Caco-2 (cell line): ENCODE data around the gene MRPL52. TPM values are rescaled to one million over a fixed set of nuclear protein-coding genes. Genes with fewer than 3 reads are reported as not detected.
"Not testable (repeated sequence)": the region's sequence is repeated elsewhere in the genome, so short reads cannot be mapped to it uniquely, and the experiment has no call there.

Experiments
- BruUV-seq: library from RNA; stranded (reverse); fragments of 400-500 nt; replicated peaks from 2 replicates; lab custom pipeline; 2021; lab: Mats Ljungman, UMichigan
- CTCF ChIA-PET: fragments of 300-600 bp; sonication (Branson Sonifier 250); formaldehyde crosslinking; loops from one replicate; lab custom pipeline; 2022; ENCODE audit warnings: antibody characterized with exemption; lab: Charles Lee
- POLR2A ChIA-PET: fragments of 300-600 bp; sonication (Branson Sonifier 250); formaldehyde crosslinking; loops from one replicate; lab custom pipeline; 2022; ENCODE audit warnings: antibody characterized with exemption; lab: Charles Lee
- DNase-seq, 2 experiments: peaks; one replicate each; pipeline versions ENCODE4 v3.0.0 to v3.0.0-alpha.2; 2020 to 2022
- H3K27me3 ChIP-seq: replicated peaks from 2 replicates; pipeline ENCODE4 v1.6.0; 2011; ENCODE audit warnings: low read length; ENCODE audit not compliant: control insufficient read depth, insufficient read depth
- H3K36me3 ChIP-seq: 2 replicates; pipeline ENCODE4 v1.5.1; 2011; ENCODE audit warnings: low read length; ENCODE audit not compliant: control insufficient read depth, insufficient read depth
- H3K4me1 ChIP-seq: fragments of 250-450 bp; sonication (Bioruptor Pico); 2 replicates; pipeline ENCODE4 v1.5.1; 2020; ENCODE audit warnings: mild to moderate bottlenecking
- H3K4me3 ChIP-seq: 2 replicates; pipeline ENCODE4 v1.5.1; 2011; ENCODE audit warnings: low read depth, mild to moderate bottlenecking, control low read depth, low read length
- H3K9me3 ChIP-seq: fragments of 250-450 bp; sonication (Bioruptor Pico); 2 replicates; pipeline ENCODE4 v1.5.1; 2020; ENCODE audit warnings: mild to moderate bottlenecking, moderate library complexity
- H3K27ac Mint-ChIP-seq: one replicate; pipeline ENCODE4 v1.8.0; 2022; ENCODE audit warnings: mixed read lengths; ENCODE audit not compliant: unreplicated experiment
- H3K27me3 Mint-ChIP-seq: one replicate; pipeline ENCODE4 v1.8.0; 2022; ENCODE audit warnings: mixed read lengths; ENCODE audit not compliant: insufficient read depth, unreplicated experiment
- H3K36me3 Mint-ChIP-seq: one replicate; pipeline ENCODE4 v1.8.0; 2022; ENCODE audit warnings: mild to moderate bottlenecking, mixed read lengths; ENCODE audit not compliant: insufficient read depth, unreplicated experiment
- H3K4me1 Mint-ChIP-seq: one replicate; pipeline ENCODE4 v1.8.0; 2022; ENCODE audit warnings: low read depth, mixed read lengths; ENCODE audit not compliant: unreplicated experiment
- H3K4me3 Mint-ChIP-seq: one replicate; pipeline ENCODE4 v1.8.0; 2022; ENCODE audit warnings: mild to moderate bottlenecking, moderate library complexity, mixed read lengths; ENCODE audit not compliant: unreplicated experiment
- H3K9me3 Mint-ChIP-seq: one replicate; pipeline ENCODE4 v1.8.0; 2022; ENCODE audit warnings: mixed read lengths; ENCODE audit not compliant: unreplicated experiment
- intact Hi-C: fragments of 100-400 bp; cut with micrococcal nuclease; formaldehyde crosslinking; loops from one replicate; pipeline ENCODE4 v1.10.0; 2022; ENCODE audit not compliant: unreplicated experiment
- total RNA-seq: library from RNA; stranded (reverse); gene quantifications from 2 replicates; pipeline ENCODE4 v1.2.3, GENCODE V29; 2022
- TF ChIP-seq, protein P1 (sequence below), 2 experiments: fragments of 200-600 bp in 1 of 2; IDR thresholded peaks; 1 replicate in 1 of 2; 2 replicates in 1 of 2; pipeline versions ENCODE4 v1.5.1 to v1.8.0; 2011 to 2022; ENCODE audit warnings: antibody characterized with exemption in 1 of 2, control low read depth in 1 of 2, inconsistent platforms in 1 of 2, low read depth in 1 of 2, low read length in 1 of 2, mild to moderate bottlenecking in 1 of 2, moderate library complexity in 1 of 2; ENCODE audit not compliant: insufficient read depth in 1 of 2, severe bottlenecking in 1 of 2, unreplicated experiment in 1 of 2

Gene MRPL52
- total RNA-seq, 1 experiment from 2014 or later = 149 TPM

DNA sequence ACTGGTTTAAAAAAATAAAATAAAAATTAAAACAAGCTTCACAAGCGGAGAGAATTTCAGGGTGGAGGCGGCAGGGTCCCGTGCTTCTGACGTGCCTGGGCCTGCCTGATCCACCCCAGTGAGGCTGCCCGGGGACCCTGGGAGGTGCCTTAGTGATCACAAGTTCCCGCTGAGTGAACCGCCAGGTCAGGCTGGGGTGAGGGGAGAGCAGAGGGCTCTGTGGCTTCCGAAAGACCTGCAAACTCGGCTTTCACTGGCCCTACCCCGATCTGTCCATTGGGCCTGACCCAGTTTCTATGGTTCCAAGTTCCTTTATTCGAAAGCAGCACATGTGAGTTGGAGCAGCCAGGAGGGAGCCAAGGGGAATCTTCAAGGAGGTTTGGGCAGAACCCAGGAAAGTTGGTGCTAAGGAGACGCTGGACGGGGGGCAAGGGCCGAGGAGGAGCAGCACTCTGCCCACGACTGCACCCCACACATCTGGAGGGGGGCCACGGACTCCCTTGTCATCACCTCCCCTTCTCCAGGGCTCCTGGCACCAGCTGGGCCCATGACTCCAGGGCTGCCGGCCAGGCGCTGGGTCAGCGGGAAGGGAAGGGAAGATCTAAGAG is 19.6 kb downstream of the MRPL52 start:
- TF ChIP-seq, protein P1, sequence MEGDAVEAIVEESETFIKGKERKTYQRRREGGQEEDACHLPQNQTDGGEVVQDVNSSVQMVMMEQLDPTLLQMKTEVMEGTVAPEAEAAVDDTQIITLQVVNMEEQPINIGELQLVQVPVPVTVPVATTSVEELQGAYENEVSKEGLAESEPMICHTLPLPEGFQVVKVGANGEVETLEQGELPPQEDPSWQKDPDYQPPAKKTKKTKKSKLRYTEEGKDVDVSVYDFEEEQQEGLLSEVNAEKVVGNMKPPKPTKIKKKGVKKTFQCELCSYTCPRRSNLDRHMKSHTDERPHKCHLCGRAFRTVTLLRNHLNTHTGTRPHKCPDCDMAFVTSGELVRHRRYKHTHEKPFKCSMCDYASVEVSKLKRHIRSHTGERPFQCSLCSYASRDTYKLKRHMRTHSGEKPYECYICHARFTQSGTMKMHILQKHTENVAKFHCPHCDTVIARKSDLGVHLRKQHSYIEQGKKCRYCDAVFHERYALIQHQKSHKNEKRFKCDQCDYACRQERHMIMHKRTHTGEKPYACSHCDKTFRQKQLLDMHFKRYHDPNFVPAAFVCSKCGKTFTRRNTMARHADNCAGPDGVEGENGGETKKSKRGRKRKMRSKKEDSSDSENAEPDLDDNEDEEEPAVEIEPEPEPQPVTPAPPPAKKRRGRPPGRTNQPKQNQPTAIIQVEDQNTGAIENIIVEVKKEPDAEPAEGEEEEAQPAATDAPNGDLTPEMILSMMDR (IDR thresholded peaks at IDR 0.05; ENCODE audit: insufficient read depth in 1 of 2, low read depth in 1 of 2, low read length in 1 of 2, severe bottlenecking in 1 of 2, unreplicated experiment in 1 of 2) = no peak
- Mint-ChIP-seq H3K9me3 (no peaks in the 10 kb centered on the region), H3K27ac (no peak overlapping the region), H3K4me3 (no peak overlapping the region), H3K36me3 (peaks cover 20% of the 10 kb centered on the region), H3K4me1 (peaks cover 7% of the 10 kb centered on the region), H3K27me3 (no peaks in the 10 kb centered on the region)
- BruUV-seq = no TSS peak
- ChIA-PET POLR2A (interaction anchor here (0.5 kb wide), 1 partner anchor 1468 kb away, joined by 6 read pairs; no protein-coding TSS in a partner anchor), CTCF (interaction anchor here (0.6 kb wide), 1 partner anchor 106 kb away, joined by 5 read pairs; no protein-coding TSS in a partner anchor)
- Histone ChIP-seq H3K4me1 (peaks cover 20% of the 10 kb centered on the region), H3K27me3 (no peaks in the 10 kb centered on the region), H3K9me3 (no peaks in the 10 kb centered on the region), H3K4me3 (no peak overlapping the region), H3K36me3 (peaks cover 5% of the 10 kb centered on the region; the same call in 1 of the 2 replicates)
- intact Hi-C loops = no loop called here
- no peak for DNase-seq

DNA sequence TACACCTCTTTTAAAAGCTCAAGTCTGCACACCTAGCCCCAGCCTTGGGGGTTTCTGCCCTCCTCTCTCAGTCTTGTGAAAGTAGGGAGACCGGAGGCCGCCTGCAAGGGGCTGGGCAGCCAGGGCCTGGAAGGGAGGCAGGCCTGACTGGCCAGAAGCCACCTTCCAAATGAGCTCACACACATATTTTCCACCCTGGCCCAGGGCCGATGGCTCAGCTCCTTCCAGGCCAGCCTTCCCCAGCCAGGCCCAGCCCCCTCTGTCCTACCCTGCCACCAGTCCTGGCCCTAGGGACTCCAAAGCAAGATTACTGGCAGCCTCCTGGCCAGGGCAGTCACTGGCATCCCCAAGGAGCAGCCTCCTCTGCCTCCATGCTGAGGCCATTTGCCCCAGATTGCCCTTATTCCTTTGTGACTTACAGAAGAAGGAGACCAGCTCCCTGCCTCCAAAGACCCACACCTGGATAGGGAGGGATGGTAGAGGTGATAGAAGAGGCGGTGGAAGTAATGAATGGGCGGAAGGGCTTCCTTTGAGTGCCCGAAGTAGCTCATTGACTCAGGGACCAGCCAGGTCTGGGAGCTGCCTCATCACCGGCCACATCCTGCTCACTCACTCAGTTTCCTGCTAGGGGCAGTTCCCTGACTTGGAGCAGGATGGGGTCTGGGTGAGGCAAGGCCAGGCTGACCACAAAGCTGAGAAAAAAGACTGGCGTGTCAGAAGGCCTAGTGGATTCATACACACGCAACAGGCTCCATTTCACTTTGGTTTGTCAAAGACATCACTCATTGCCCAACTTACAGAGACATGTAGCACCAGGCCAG is 21.5 kb downstream of the MRPL52 start:
- Mint-ChIP-seq H3K9me3 (no peaks in the 10 kb centered on the region), H3K4me3 (no peak overlapping the region), H3K4me1 (peaks cover 7% of the 10 kb centered on the region), H3K27me3 (no peaks in the 10 kb centered on the region), H3K36me3 (peaks cover 7% of the 10 kb centered on the region), H3K27ac (no peak overlapping the region)
- intact Hi-C loops = no loop called here
- H3K9me3 ChIP-seq = no peaks in the 10 kb centered on the region
- H3K4me1 ChIP-seq = peaks cover 25% of the 10 kb centered on the region
- TF ChIP-seq, protein P1 (IDR thresholded peaks at IDR 0.05; ENCODE audit: insufficient read depth in 1 of 2, low read depth in 1 of 2, low read length in 1 of 2, severe bottlenecking in 1 of 2, unreplicated experiment in 1 of 2) = no peak
- no peak for DNase-seq
- ChIA-PET POLR2A (no interaction called here), CTCF (interaction anchor here (0.8 to 2.8 kb wide), 6 partner anchors 15 to 281 kb away, joined by 3 to 50 read pairs (median 8); partner anchors contain the start of genes DAD1 and MMP14)
- H3K27me3 ChIP-seq = no peaks in the 10 kb centered on the region
- BruUV-seq = no TSS peak
- H3K4me3 ChIP-seq = no peak overlapping the region
- H3K36me3 ChIP-seq = no peaks in the 10 kb centered on the region

DNA sequence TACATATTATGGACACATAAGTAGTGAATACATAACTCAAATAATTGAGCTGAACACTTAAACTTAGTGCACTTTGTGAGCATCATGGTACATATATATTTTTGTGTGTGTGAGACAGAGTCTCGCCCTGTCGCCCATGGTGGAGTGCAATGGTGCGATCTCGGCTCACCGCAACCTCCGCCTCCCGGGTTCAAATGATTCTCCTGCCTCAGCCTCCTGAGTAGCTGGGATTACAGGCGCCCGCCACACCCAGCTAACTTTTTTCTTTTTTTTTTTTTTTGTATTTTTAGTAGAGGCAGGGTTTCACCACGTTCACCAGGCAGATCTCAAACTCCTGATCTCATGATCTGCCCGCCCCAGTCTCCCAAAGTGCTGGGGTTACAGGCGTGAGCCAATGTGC is 22.5 kb downstream of the MRPL52 start:
- H3K4me3 ChIP-seq, H3K36me3 Mint-ChIP-seq, intact Hi-C loops, H3K36me3 ChIP-seq, BruUV-seq, H3K27me3 ChIP-seq, H3K27me3 Mint-ChIP-seq, H3K9me3 Mint-ChIP-seq, H3K4me3 Mint-ChIP-seq, H3K9me3 ChIP-seq, H3K27ac Mint-ChIP-seq, H3K4me1 Mint-ChIP-seq, DNase-seq: not testable (repeated sequence)
- ChIA-PET POLR2A (interaction anchor here (2.6 kb wide), 1 partner anchor 30 kb away, joined by 14 read pairs; no protein-coding TSS in a partner anchor), CTCF (interaction anchor here (0.7 to 2.8 kb wide), 15 partner anchors 11 to 282 kb away, joined by 3 to 50 read pairs (median 4); partner anchors contain the start of genes MMP14, OXA1L and REM2)
- H3K4me1 ChIP-seq = peaks cover 25% of the 10 kb centered on the region
